Parietal lobe (tissue), 2 donors: ENCODE measurements around the gene NRDC. TPM values are rescaled to one million over a fixed set of nuclear protein-coding genes. Genes with fewer than 3 reads are reported as not detected.

Experiments used
- small RNA-seq: library from RNA; depleted of rRNA; stranded (forward); fragments of <200 nt; gene quantifications from one replicate; pipeline ENCODE3, GENCODE V24; 2014; ENCODE audit warnings: low replicate concordance
- total RNA-seq: library from RNA; depleted of rRNA; stranded (reverse); fragments of >200 nt; gene quantifications from one replicate; pipeline ENCODE4 v1.2.3, GENCODE V29; 2014

NRDC gene
- 127 TPM for total RNA-seq

GRCh38 chr1:51878616-51879336, at the start of gene NRDC:
Gene NRDC (minus strand): TSS chr1:51878727. CDS start chr1:51878615, 112 bp downstream.

Small RNA genes lying within 50 kb of the gene (small RNA-seq; reads per million reads assigned to genes)
- gene AL050343.2: not detected

Other genes starting within 250 kb of the NRDC start
- gene RAB3B, start 112.0 kb upstream of the NRDC start, total RNA-seq: 9.4 TPM
- gene KTI12, start 155.1 kb upstream of the NRDC start, total RNA-seq: 9.1 TPM
- gene TXNDC12, start 176.5 kb upstream of the NRDC start, total RNA-seq: 19.1 TPM
- gene BTF3L4, start 177.6 kb upstream of the NRDC start, total RNA-seq: 129 TPM